Activated effector memory CD4-positive, alpha-beta T cell treated with Interleukin-2 at 50 U/mL for 16 hours (primary cell): Measurements from ENCODE around the gene CCDC93.

Experiments
- DNase-seq: peaks from one replicate; pipeline ENCODE4 v3.0.0-alpha.2; 2020

CCDC93 gene, protein sequence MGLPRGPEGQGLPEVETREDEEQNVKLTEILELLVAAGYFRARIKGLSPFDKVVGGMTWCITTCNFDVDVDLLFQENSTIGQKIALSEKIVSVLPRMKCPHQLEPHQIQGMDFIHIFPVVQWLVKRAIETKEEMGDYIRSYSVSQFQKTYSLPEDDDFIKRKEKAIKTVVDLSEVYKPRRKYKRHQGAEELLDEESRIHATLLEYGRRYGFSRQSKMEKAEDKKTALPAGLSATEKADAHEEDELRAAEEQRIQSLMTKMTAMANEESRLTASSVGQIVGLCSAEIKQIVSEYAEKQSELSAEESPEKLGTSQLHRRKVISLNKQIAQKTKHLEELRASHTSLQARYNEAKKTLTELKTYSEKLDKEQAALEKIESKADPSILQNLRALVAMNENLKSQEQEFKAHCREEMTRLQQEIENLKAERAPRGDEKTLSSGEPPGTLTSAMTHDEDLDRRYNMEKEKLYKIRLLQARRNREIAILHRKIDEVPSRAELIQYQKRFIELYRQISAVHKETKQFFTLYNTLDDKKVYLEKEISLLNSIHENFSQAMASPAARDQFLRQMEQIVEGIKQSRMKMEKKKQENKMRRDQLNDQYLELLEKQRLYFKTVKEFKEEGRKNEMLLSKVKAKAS

DNA sequence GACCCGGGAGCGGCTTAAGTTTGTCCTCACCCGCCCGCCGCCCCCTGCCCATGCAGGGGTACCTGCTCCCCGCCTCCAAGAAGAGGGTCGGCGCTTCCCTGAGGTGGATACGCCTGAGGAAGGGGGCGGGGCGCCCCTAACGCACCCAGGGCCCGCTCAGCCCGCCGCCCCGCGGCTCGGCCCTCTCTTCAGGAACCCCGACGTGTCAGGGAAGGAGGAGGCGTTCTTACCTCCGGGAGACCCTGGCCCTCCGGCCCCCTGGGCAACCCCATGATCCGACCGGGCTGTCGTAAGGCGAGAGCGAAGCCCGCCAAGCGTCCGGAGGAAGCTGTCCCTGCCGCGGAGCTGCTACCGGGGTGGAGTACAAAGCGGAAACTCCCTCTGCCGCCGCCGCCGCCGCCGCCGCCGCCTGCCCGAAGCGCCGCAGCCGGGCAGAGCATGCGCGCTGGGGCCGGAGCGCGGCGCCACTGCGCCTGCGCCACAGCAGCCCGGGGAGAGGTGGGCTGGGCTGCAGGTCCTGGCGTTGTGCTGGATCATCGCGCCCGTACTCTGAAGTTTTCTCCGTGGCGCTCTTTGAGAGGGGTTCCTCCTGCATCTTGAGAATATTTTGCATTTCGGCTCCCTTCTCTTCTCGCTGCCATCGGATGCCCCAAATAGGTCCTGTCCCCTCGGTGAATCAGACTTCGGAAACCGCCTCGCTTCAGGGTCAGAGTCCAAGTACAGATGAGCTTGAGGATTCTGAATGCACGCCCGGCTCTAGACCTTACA lies at the start of gene CCDC93:
TSS of gene CCDC93 (minus strand) at position 347 of the 768 bp plus-strand sequence. CDS start at position 272, 75 bp downstream.
- DNase-seq: peak; percentile 82

DNA sequence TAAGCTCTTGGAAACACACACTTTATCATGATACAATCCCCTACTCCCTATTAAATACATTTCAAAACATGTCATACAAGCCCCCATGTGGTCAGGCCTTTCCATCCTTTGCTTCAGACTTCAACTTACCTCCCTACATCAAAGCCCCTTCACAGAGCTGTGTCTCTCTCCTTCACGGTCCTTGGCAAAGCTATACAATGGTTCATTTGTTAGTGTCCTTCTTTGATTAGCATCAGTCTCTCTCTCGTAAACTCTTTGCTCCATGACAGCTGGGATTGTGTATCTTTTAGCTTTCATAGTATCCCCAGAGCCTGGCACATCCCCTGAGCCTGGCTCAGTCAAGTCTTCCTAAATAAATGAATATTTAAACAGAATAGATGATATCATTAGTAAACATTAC lies 48.8 kb upstream of the CCDC93 start:
- DNase-seq: no peak

DNA sequence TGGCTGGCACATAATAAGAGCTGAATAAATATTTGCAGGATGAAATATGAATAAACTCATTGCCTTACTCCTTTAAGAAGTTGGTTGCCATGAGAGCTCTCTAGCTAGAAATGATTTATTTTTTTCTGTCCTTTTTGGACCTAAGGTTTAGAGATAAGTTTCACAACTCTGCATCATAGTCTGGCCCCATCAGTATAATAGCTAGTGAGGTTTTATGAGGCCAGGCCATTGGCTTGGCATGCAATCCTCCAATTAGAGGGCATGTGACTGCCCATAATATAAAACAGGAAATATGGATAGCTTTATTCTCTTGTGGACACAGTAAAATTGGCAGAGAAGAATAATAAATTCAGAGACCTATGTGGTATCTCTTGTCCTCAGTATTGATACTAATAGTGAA lies 48.2 kb upstream of the CCDC93 start:
- DNase-seq: no peak

DNA sequence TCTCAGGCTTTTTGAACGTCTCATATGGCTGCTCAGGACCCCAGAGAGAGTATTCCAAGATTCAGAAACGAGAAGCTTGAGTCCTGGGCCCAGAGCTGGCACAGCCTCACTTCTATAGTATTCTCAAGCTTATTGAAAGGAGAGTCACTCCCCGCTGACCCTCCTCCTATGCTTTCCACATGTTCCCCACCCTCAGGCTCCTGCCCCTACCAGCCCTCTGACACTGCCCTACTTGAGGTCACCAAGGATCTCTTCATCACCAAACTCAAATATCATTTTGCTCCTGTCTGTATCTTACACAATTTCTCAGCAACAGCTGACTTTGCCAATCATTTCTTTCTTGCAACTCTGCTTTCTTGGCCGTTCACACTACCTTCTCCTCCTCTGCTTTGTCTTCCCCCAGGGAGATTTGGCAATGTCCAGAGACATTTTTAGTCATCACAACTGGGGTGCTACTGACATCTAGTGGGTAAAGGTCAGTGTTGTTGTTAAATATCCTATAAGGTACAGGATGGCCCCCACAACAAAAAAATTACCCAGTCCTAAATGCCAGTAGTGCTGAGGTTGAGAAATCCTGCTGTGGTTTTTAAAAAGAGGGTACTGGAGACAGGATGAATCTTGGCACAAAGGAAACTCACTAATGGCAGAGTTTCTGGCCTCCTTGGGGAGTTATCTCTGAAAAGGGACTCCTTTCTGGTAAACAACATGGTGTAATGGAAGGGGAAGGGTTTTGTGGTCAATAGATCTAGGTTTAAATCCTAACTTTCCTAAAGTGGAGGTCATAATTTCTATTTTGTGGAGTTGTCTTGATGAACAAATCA lies 47.5 kb upstream of the CCDC93 start:
- DNase-seq: no peak

DNA sequence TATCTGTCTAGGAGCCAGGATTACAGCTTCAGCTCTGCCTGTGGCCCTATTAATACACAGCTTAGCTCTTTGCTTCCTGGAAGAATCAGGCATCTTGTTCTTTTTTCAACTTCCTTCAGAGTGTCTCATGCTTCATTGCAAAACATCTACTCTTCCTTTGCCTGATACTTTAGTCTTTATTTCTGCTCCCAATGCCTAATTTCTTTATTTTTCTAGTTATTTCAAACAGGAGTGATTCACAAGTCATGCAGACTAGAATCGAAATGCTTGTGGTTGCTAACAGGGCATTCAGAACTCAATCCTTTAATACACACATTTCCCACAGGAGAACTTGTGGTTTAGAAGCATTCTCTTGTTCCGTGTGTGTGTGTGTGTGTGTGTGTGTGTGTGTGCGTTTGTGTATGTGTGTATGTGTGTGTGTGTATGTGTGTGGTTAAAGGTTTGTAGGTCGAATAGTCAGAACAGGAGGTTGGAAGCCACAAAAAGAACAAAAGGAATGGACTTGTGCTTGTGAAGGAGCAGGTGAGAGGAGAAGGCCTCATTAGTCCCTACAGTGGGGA lies 46.1 kb upstream of the CCDC93 start:
- DNase-seq: no peak

DNA sequence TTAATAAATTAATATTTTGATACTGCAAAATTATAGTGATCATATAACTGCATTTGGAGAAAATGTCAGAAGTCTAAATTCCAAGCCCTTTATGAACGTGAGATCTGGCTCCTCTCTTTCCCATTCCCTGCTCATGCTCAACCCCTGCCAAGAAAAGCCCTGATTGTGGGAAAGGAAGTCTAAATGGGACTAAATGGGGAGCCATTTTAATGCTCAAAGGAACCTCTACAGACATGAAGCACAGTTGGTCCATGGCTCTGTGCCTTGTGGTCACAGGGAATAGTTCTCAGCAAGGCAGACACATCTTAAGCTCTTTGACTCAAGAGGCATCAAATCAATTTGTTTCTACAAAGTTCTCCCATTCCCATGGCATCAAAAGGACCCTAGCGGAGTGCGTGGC lies 45.1 kb upstream of the CCDC93 start:
- no peak for DNase-seq

DNA sequence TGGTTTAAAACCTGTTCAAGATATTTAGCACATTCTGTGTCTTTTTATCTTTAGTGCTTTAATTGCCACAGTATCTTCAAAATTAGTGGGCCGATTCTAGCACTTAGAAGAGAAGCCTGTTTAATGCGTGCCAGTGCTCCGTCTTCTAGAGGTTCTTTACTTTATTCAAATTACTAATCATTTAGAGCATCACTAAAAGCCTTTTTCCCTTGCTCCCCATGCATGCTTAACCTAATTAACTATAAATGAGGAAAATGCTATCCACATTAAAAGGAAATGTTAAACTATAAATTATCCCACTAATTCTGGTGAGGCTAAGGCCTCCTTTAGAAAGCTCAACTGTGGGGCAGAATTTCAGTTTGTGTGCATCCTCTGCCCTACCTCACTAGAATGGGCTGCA lies 42.9 kb upstream of the CCDC93 start:
- DNase-seq: no peak

DNA sequence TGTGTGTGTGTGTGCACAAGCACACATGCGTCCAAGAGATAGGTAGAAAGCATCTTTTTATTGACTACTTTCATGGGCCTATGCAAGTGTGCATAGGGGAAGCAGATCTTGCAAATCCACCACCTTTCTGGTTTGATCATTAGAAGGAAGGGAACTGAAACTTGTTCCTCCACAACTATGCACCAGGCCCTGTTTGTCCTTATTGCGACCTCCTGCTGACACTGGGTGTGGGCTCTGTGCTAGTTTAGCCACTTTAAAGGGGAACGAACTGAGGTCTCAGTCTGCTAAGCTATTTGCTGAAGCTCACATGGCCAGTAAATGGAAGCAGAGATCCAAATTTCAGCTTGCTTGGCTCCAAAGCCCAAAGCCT lies 42.3 kb upstream of the CCDC93 start:
- DNase-seq: no peak

DNA sequence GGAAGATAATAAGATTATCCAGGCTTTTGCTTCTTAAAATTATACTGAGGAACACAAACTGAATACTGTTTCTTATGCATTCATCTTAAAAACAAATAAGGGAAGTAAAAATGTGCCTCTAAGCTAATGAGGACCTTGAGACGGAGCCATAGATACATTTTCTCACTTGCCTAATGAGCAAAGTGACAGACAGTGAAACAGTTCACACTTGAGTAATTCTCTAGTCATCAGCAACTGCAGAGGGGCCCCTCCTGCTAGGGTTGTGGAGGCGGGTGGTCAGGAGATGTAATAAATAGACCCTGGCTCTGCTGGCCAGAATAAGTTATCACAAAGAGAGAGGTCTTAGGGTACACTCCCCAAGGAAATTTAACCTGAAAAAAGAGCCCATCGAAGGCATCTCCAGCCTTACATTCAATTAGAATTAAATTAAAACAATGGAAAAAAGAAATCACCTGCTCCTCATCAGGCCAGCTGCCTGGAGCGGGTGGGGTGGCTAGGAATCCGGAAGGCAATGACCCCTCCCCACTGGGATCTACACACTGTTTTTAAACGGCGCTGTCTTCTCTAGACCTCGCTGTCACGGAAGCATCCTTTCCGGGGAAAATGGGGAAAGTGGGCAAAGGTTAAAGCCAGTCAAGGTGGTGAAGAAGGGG lies 41.8 kb upstream of the CCDC93 start:
- no peak for DNase-seq

DNA sequence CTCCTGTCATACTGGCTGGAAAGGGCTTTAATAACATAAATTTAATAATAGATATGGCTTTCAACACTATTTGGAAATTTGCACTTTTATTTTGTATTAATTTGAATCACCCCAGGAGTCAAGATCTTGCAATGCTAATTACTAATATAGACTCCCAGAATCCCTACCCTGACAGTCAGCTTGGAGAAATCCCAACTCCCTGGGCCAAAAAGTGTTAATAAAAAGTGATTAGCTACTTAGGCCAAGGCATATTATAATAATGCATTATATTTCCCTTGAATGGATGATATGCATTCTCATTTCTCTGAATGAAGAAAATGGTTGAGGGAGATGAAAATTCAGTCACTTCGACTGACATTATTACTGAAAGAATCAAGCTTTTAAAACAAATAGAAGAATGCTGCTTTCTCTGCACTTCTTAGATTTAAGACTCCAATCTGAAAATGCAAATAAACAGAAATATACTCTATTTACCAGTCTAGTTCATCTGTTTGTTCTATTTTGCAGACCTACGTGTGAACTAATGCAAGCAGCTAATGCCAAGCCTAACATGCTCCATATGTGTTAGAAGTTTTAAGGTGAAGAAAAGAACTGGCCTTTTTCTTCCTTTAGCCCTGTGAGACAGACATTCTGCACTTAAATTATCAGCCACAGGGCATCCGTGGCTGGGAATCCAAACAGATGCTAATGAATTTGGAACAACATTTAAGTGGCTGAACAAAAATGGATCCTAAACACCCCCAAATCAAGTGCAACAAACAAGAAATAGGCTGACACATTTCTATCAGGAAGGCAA lies 40.5 kb upstream of the CCDC93 start:
- DNase-seq: no peak

DNA sequence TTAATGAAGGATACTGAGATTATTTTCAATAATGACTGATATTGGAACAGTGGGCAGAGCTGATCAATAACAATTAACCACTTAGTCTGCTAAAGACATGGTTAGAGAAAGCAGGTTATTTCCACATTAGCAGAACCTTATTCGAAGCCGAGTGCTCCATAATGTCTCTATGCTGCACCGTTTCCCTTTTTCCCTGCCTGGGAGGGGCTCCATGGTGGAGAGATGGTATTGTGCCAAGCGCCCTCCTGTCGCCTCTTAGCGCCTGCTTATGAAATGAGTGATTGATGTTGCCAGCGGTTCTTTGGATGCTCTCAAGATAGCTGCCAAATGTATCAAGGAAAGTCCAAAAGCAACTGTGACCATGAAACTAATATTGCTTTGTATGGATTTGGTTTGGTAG lies 39.8 kb upstream of the CCDC93 start:
- DNase-seq: no peak

DNA sequence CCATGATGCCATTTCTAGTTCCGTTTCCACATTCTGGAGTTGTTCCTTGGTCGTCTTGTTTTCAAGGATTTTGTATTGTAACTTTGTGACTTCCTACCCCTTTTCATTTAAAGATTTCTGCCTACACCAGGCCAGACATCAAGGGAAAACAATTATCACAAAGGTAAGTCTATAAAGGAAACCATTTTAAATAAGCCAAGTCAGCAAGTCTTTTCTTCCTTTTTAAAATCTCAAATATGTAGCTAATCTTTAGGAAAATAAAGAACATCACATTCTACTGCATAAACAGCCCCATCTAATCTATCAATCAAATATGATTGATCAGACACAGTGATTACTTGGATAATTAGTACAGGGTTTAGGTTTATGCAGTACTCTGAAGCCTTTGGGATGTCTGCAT lies 38.6 kb upstream of the CCDC93 start:
- DNase-seq: no peak

DNA sequence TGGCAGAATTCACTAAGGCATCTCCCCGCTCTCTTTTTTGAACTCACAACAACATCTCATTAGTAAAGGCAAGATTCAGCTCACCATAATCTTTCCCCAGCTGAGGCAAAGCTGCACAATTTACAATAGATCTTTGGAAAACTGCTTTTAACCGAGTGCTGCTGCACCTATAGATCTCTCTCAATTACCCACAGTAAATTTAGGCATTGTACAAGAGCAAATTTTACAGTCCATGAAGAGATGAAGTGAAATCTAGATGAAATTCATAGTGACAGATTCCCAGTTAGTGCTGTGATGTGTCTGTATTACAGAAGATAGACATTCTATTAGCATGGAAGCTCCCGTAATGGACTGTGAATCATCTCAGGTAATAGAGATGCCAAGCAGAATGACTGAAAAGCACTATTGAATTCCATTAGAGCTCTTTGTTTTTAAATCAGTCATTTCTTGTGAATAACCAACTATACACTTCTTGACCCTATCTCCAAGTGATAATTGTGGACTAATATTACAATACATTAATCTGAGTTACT lies 38.0 kb upstream of the CCDC93 start:
- DNase-seq: no peak

DNA sequence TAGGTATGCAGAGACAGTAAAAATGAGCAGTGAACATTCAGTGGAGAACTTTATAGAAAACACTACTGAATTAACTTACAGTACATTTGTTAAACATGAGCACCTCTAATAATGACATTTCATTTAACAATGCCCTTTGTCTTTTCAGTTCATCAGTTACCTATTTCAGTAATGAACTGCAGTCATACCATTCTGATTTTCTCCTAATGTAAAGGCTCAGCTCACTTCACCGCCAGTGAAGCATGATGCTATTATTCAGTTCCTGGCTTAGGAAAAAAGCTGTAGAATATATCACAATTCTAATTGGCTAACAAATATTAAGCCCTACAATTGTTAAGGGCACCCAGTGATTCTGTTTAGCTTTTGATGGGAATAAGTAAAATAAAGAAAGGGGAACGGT lies 37.1 kb upstream of the CCDC93 start:
- DNase-seq: no peak

DNA sequence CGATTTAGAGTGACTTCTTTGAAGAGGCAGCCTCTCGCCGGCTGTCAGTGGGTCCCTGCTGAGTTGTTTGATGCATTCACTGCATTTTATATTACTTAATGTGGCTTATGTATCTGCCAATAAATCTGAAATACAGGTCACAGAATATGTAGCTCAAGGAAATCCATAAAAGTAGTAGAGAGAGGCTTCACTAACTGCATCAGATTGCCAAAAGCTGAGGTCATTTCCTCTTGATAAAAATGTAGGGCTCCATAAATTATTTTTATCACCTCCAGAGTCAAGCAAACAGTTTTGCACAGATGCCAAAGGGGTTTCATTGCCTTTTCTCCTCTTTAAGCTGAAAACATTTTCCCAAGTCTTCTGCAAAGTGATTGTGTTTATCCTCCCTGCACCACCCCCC lies 36.5 kb upstream of the CCDC93 start:
- no peak for DNase-seq

DNA sequence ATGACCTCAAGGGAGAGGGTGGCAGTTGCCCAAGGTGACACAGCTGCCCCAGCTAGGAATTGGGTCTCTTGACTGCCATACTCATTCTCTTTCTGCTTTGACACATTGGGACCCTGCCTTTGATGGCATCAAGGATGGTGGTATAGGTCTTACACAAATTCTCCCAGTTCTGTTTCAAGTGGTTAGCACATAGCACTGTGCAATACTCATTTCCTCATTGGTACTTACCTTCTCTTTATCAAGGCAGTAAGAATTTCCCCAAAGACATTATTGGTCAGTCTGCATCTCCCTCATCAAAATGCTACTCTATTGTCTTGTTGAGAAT lies 35.9 kb upstream of the CCDC93 start:
- DNase-seq: no peak

DNA sequence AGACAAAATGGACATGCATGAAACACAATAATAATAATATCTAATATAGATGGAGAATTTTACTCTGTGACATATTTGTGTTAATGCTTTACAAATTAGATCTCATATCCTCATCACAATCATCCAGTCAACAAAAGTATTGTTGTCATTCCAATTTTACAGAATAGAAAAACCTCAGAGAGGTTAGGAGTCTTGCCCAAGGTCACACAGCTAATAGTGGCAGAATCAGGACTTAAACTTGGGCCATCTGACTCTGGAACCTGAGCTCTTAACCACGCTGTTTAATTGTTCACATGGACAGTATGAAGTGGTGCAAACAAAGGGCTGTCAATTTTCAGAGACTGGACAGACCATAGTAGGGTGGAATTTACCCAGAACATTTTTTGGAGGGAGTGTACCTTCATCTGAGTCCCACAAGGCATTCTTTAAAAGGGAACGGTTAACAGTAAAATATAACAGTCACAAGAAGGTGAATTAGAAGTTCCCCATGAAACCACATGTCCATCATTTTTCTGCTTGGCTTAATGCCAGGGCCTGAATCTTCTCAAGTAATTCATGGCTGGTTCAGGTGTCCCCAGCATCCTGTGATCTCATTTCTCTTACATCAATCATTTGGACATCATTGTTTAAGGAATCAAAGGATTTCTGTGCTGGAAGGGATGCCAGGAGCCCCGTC lies 35.4 kb upstream of the CCDC93 start:
- DNase-seq: no peak

DNA sequence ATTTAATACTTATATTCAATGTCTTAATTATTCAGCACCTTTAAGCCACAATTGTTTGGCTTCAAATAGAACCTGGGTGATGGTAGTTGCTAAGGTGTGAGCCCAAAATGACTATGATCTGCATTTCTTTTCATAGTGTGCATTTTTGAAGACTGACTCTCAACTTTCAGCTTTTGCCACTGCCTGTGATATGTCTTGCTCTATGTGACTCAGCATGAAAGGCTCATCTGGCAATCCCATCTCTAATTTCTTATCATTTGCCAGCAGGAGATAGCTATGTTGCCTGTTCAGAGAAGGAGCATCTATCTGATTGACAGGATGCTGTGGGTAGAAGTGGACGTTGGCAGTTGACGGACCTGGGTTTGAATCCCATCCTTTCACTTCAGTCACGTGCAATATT lies 34.5 kb upstream of the CCDC93 start:
- DNase-seq: no peak

DNA sequence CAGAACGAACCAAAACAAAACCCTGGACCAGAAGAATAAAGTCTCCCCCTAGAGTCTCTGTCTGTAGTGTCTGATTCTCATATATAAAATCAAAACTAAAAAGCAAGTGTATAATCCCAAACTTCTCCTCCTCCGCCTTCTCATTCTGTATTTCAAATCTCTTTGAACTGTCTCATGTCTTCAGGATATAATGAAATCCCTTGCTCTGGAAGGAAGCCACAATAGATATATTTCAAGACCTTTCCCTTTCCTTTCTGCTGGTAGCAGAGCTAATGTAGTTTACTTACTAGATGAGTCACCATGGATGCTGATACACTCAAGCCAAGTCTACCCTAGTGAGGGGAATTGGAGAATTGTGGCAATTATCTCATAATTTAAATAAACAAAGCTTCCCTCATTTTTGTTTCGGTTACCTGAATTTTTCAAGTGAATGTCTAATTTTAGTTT lies 33.5 kb upstream of the CCDC93 start:
- no peak for DNase-seq

DNA sequence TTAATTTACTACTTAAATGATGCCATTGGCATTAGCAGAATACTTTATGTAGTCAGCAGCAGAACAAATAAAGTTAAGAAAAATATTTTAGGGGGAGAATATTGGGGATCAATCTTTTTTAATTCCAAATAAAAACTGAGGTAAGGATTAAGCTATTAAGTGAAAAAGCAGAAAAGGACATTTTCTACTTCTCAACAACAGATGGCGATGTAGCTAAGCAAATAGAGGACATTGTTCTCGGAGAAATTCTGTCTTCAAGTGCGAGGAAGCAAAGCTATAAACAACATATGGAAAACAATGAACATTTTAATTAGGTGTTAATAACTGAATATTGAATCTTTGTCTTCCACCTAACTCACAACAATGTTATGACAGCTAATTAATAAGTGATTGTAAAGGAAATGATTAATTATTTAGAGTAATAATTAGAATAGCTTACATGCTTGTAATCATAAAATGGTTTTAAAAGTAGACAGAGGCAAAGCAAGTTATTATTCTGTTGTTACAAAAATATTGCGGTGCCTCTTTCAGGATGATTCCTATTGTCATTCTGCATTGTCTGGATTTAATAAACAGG lies 32.9 kb upstream of the CCDC93 start:
- DNase-seq: no peak
